Measurements from ENCODE around the gene GRM7.
A peak's percentile ranks its signal among the peaks of the same experiment; 100 is the strongest.

Gene GRM7

GRCh38 chr3:7607676-7608075, 746.8 kb downstream of the GRM7 start:
- no peak for DNase-seq

GRCh38 chr3:7610634-7611033, 749.7 kb downstream of the GRM7 start:
- no peak for DNase-seq

- DNase-seq: no peak
These were observed 754.1 kb downstream of the GRM7 start for GRCh38 chr3:7615043-7615442.

GRCh38 chr3:7618606-7619005, 757.7 kb downstream of the GRM7 start:
- DNase-seq: no peak

GRCh38 chr3:7620401-7620800, 759.5 kb downstream of the GRM7 start:
- DNase-seq: no peak

- DNase-seq: no peak
These were observed 760.2 kb downstream of the GRM7 start for GRCh38 chr3:7621046-7621630.

GRCh38 chr3:7621651-7622050, 760.7 kb downstream of the GRM7 start:
- no peak for DNase-seq

- no peak for DNase-seq
These were observed 764.1 kb downstream of the GRM7 start for GRCh38 chr3:7625021-7625420.

- no peak for DNase-seq
These were observed 769.5 kb downstream of the GRM7 start for GRCh38 chr3:7630351-7630911.

GRCh38 chr3:7630925-7631324, 770.0 kb downstream of the GRM7 start:
- peak; percentile 17 for DNase-seq

- DNase-seq: no peak
These were observed 771.4 kb downstream of the GRM7 start for GRCh38 chr3:7632305-7632704.

GRCh38 chr3:7637694-7638093, 776.8 kb downstream of the GRM7 start:
- no peak for DNase-seq

- no peak for DNase-seq
These were observed 777.2 kb downstream of the GRM7 start for GRCh38 chr3:7638103-7638502.

- no peak for DNase-seq
These were observed 779.9 kb downstream of the GRM7 start for GRCh38 chr3:7640787-7641186.

GRCh38 chr3:7646851-7647250, 785.9 kb downstream of the GRM7 start:
- no peak for DNase-seq

- DNase-seq: no peak
These were observed 789.6 kb downstream of the GRM7 start for GRCh38 chr3:7650466-7650865.

- no peak for DNase-seq
These were observed 790.4 kb downstream of the GRM7 start for GRCh38 chr3:7651274-7651673.

- DNase-seq: no peak
These were observed 796.5 kb downstream of the GRM7 start for GRCh38 chr3:7657214-7658112.

- DNase-seq: no peak
These were observed 797.4 kb downstream of the GRM7 start for GRCh38 chr3:7658294-7658693.

- no peak for DNase-seq
These were observed 798.2 kb downstream of the GRM7 start for GRCh38 chr3:7659079-7659478.

GRCh38 chr3:7663771-7664170, 802.9 kb downstream of the GRM7 start:
- no peak for DNase-seq

- peak; percentile 58 for DNase-seq
These were observed 806.9 kb downstream of the GRM7 start for GRCh38 chr3:7667774-7668173.

GRCh38 chr3:7669641-7670040, 808.7 kb downstream of the GRM7 start:
- no peak for DNase-seq

- no peak for DNase-seq
These were observed 817.6 kb downstream of the GRM7 start for GRCh38 chr3:7678521-7678920.
